HepG2 (cell line): Measurements from ENCODE around the gene CASKIN1. TPM values are rescaled to one million over a fixed set of nuclear protein-coding genes. Genes with fewer than 3 reads are reported as not detected.

ENCODE experiments used
- BCL3 ChIP-seq: sonication (generic); formaldehyde crosslinking; IDR thresholded peaks from 2 replicates; pipeline ENCODE4 v1.5.1; 2020; ENCODE audit warnings: mild to moderate bottlenecking, missing genetic modification reagents, moderate library complexity
- DDIT3 ChIP-seq: sonication (generic); formaldehyde crosslinking; IDR thresholded peaks from 2 replicates; pipeline ENCODE4 v1.4.0; 2020; ENCODE audit warnings: mild to moderate bottlenecking, missing genetic modification reagents
- DRAP1 ChIP-seq: IDR thresholded peaks from 2 replicates; pipeline ENCODE4 v1.6.1; 2016; ENCODE audit warnings: missing genetic modification reagents, missing compliant biosample characterization
- ELF3 ChIP-seq: IDR thresholded peaks from 2 replicates; pipeline ENCODE4 v1.6.1; 2016; ENCODE audit warnings: missing genetic modification reagents, missing compliant biosample characterization
- ERF ChIP-seq: IDR thresholded peaks from 2 replicates; pipeline ENCODE4 v1.6.1; 2018; ENCODE audit warnings: missing biosample characterization, missing genetic modification reagents
- ETV5 ChIP-seq: IDR thresholded peaks from 2 replicates; pipeline ENCODE4 v1.6.1; 2018; ENCODE audit warnings: missing biosample characterization, missing genetic modification reagents, inconsistent platforms, borderline replicate concordance
- FIP1L1 ChIP-seq: fragments of 200-400 bp; formaldehyde crosslinking; IDR thresholded peaks from 2 replicates; pipeline ENCODE4 v1.6.1; 2018; ENCODE audit warnings: low read depth, mild to moderate bottlenecking, low read length, moderate library complexity, borderline replicate concordance; ENCODE audit not compliant: insufficient read depth
- PAXIP1 ChIP-seq: sonication (generic); formaldehyde crosslinking; conservative IDR thresholded peaks from 2 replicates; pipeline ENCODE4 v1.4.0; 2020; ENCODE audit warnings: mild to moderate bottlenecking, missing genetic modification reagents, moderate library complexity
- POLR2G ChIP-seq: fragments of 200-400 bp; formaldehyde crosslinking; IDR thresholded peaks from 2 replicates; pipeline ENCODE4 v1.6.1; 2018; ENCODE audit warnings: mild to moderate bottlenecking, low read depth, low read length, moderate library complexity
- SETDB1 ChIP-seq: sonication (generic); formaldehyde crosslinking; IDR thresholded peaks from 2 replicates; pipeline ENCODE4 v1.5.1; 2020; ENCODE audit warnings: missing genetic modification reagents, mild to moderate bottlenecking, borderline replicate concordance
- SMYD3 ChIP-seq: sonication (generic); formaldehyde crosslinking; IDR thresholded peaks from 2 replicates; pipeline ENCODE4 v1.8.1; 2023; ENCODE audit warnings: mild to moderate bottlenecking, missing genetic modification reagents
- SRF ChIP-seq: IDR thresholded peaks from 2 replicates; pipeline ENCODE4 v1.6.1; 2011; ENCODE audit warnings: mild to moderate bottlenecking, low read depth, low read length, moderate library complexity
- TEAD3 ChIP-seq: optimal IDR thresholded peaks from 2 replicates; pipeline ENCODE3; 2016; ENCODE audit warnings: borderline replicate concordance
- TSC22D2 ChIP-seq: sonication (generic); formaldehyde crosslinking; IDR thresholded peaks from 2 replicates; pipeline ENCODE4 v1.5.1; 2020; ENCODE audit warnings: missing genetic modification reagents, mild to moderate bottlenecking, borderline replicate concordance
- ZC3H13 ChIP-seq: sonication (generic); formaldehyde crosslinking; IDR thresholded peaks from 2 replicates; pipeline ENCODE4 v1.8.1; 2023; ENCODE audit warnings: mild to moderate bottlenecking, missing genetic modification reagents, moderate library complexity
- ZFP37 ChIP-seq: sonication (generic); formaldehyde crosslinking; IDR thresholded peaks from 2 replicates; pipeline ENCODE4 v1.4.0; 2020; ENCODE audit warnings: missing genetic modification reagents, borderline replicate concordance
- ZHX1 ChIP-seq: sonication (generic); formaldehyde crosslinking; IDR thresholded peaks from 2 replicates; pipeline ENCODE4 v1.8.1; 2022; ENCODE audit warnings: low read depth, mild to moderate bottlenecking, missing genetic modification reagents
- ZNF513 ChIP-seq: sonication (generic); formaldehyde crosslinking; conservative IDR thresholded peaks from 2 replicates; pipeline ENCODE4 v1.5.0; 2020; ENCODE audit warnings: missing genetic modification reagents
- ZSCAN21 ChIP-seq: sonication (generic); formaldehyde crosslinking; IDR thresholded peaks from 2 replicates; pipeline ENCODE4 v1.8.0; 2022; ENCODE audit warnings: mild to moderate bottlenecking, missing genetic modification reagents, moderate library complexity, borderline replicate concordance
- polyA plus RNA-seq, 8 experiments: library from polyadenylated mRNA; depleted of rRNA in 3 of 8; stranded (reverse) in 7 of 8; unstranded in 1 of 8; fragments of >200 nt; fragmentation: Illumina TruSeq in 4 of 8; extraction: Trizol in 4 of 8; gene quantifications; 2 replicates each; pipeline versions ENCODE4 v1.2.1 to v1.2.3, GENCODE V29; 2011 to 2016; ENCODE audit warnings: low read depth in 4 of 8, missing spikeins in 1 of 8, mixed read lengths in 1 of 8; ENCODE audit not compliant: insufficient read depth in 1 of 8
- total RNA-seq, 5 experiments: library from RNA; depleted of rRNA; stranded (reverse); fragments of >200 nt; fragmentation: Illumina TruSeq; extraction: Trizol; gene quantifications; 2 replicates each; pipeline ENCODE4 v1.2.3, GENCODE V29; 2016; ENCODE audit warnings: low read depth in 1 of 5

Gene CASKIN1
- total and polyA plus RNA-seq, 2 of the 13 experiments (the other 11 are each of a cell fraction or from before 2014, with no cell fraction given) = 1.2 to 2.2 TPM

GRCh38 chr16:2147981-2148671, 48.3 kb downstream of the CASKIN1 start, which contains the start of gene RAB26 (continued):
- TF ChIP-seq ZNF513 (no peak), SRF (no peak), DDIT3 (CRISPR knock-in tag) (no peak), TEAD3 (no peak), DRAP1 (peak; percentile 19; the same call in 1 of the 2 replicates), ETV5 (CRISPR knock-in tag) (peak; percentile 69), TSC22D2 (no peak), BCL3 (CRISPR knock-in tag) (no peak), ZC3H13 (CRISPR knock-in tag) (no peak), ELF3 (CRISPR knock-in tag) (peak; percentile 82), SMYD3 (no peak), SETDB1 (CRISPR knock-in tag) (no peak), POLR2G (peak; percentile 36; the same call in 1 of the 2 replicates), ZSCAN21 (CRISPR knock-in tag) (no peak), ZHX1 (no peak), ZFP37 (CRISPR knock-in tag) (no peak), ERF (CRISPR knock-in tag) (peak; percentile 81; the same call in 1 of the 2 replicates), PAXIP1 (CRISPR knock-in tag) (peak; percentile 24; the same call in 1 of the 2 replicates), FIP1L1 (no peak)
